Measurements from ENCODE around the gene GPANK1. TPM values are rescaled to one million over a fixed set of nuclear protein-coding genes. Genes with fewer than 3 reads are reported as not detected.

Gene GPANK1
- total and polyA plus RNA-seq, 9 of the 15 experiments (the other 6 are each of a cell fraction or from before 2014, with no cell fraction given), result 32.2 to 111 (median 46.3) TPM

GRCh38 chr6:31619805-31620585, 44.8 kb downstream of the GPANK1 start (continued):
- TF ChIP-seq E4F1 (CRISPR knock-in tag; IDR thresholded peaks at IDR 0.05; ENCODE audit: borderline replicate concordance), result no peak
- TF ChIP-seq RB1 (IDR thresholded peaks at IDR 0.05; ENCODE audit: low read depth), result peak; percentile 79; the same call in 1 of the 2 replicates
- peak; percentile 86 for TF ChIP-seq E2F4 (CRISPR knock-in tag; IDR thresholded peaks at IDR 0.05; ENCODE audit: low read depth)
- no peak for TF ChIP-seq EHMT2 (IDR thresholded peaks at IDR 0.05)
- TF ChIP-seq ZNF699 (CRISPR knock-in tag; IDR thresholded peaks at IDR 0.05; ENCODE audit: insufficient replicate concordance), result no peak
- TF ChIP-seq NELFE (IDR thresholded peaks at IDR 0.05; ENCODE audit: insufficient read depth, insufficient read length), result no peak
- TF ChIP-seq SMAD4 (CRISPR knock-in tag; conservative IDR thresholded peaks at IDR 0.05), result peak; percentile 56; the same call in 1 of the 2 replicates
- TF ChIP-seq ZNF696 (CRISPR knock-in tag; conservative IDR thresholded peaks at IDR 0.05), result no peak
- TF ChIP-seq SREBF2 (CRISPR knock-in tag; IDR thresholded peaks at IDR 0.05), result no peak
- TF ChIP-seq ZKSCAN1 (IDR thresholded peaks at IDR 0.05; ENCODE audit: low read depth, low read length), result peak; percentile 43; the same call in 1 of the 2 replicates
- TF ChIP-seq, protein P1, sequence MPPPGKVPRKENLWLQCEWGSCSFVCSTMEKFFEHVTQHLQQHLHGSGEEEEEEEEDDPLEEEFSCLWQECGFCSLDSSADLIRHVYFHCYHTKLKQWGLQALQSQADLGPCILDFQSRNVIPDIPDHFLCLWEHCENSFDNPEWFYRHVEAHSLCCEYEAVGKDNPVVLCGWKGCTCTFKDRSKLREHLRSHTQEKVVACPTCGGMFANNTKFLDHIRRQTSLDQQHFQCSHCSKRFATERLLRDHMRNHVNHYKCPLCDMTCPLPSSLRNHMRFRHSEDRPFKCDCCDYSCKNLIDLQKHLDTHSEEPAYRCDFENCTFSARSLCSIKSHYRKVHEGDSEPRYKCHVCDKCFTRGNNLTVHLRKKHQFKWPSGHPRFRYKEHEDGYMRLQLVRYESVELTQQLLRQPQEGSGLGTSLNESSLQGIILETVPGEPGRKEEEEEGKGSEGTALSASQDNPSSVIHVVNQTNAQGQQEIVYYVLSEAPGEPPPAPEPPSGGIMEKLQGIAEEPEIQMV (tag; conservative IDR thresholded peaks at IDR 0.05; ENCODE audit: low read depth), result no peak
- TF ChIP-seq, protein P2, sequence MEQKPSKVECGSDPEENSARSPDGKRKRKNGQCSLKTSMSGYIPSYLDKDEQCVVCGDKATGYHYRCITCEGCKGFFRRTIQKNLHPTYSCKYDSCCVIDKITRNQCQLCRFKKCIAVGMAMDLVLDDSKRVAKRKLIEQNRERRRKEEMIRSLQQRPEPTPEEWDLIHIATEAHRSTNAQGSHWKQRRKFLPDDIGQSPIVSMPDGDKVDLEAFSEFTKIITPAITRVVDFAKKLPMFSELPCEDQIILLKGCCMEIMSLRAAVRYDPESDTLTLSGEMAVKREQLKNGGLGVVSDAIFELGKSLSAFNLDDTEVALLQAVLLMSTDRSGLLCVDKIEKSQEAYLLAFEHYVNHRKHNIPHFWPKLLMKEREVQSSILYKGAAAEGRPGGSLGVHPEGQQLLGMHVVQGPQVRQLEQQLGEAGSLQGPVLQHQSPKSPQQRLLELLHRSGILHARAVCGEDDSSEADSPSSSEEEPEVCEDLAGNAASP (IDR thresholded peaks at IDR 0.05), result no peak
- no peak for TF ChIP-seq DLX4 (CRISPR knock-in tag; IDR thresholded peaks at IDR 0.05)
- no peak for TF ChIP-seq CBFA2T3 (IDR thresholded peaks at IDR 0.05)
- TF ChIP-seq SMARCB1 (IDR thresholded peaks at IDR 0.05; ENCODE audit: insufficient read length, low read depth), result no peak
- TF ChIP-seq, protein P3, sequence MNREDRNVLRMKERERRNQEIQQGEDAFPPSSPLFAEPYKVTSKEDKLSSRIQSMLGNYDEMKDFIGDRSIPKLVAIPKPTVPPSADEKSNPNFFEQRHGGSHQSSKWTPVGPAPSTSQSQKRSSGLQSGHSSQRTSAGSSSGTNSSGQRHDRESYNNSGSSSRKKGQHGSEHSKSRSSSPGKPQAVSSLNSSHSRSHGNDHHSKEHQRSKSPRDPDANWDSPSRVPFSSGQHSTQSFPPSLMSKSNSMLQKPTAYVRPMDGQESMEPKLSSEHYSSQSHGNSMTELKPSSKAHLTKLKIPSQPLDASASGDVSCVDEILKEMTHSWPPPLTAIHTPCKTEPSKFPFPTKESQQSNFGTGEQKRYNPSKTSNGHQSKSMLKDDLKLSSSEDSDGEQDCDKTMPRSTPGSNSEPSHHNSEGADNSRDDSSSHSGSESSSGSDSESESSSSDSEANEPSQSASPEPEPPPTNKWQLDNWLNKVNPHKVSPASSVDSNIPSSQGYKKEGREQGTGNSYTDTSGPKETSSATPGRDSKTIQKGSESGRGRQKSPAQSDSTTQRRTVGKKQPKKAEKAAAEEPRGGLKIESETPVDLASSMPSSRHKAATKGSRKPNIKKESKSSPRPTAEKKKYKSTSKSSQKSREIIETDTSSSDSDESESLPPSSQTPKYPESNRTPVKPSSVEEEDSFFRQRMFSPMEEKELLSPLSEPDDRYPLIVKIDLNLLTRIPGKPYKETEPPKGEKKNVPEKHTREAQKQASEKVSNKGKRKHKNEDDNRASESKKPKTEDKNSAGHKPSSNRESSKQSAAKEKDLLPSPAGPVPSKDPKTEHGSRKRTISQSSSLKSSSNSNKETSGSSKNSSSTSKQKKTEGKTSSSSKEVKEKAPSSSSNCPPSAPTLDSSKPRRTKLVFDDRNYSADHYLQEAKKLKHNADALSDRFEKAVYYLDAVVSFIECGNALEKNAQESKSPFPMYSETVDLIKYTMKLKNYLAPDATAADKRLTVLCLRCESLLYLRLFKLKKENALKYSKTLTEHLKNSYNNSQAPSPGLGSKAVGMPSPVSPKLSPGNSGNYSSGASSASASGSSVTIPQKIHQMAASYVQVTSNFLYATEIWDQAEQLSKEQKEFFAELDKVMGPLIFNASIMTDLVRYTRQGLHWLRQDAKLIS (CRISPR knock-in tag; IDR thresholded peaks at IDR 0.05), result no peak
